DMS 273 (cell line): Measurements from ENCODE around the gene C1RL.
"Not testable (repeated sequence)": the region's sequence is repeated elsewhere in the genome, so short reads cannot be mapped to it uniquely, and the experiment has no call there.

ENCODE experiments used
- DNase-seq: peaks from one replicate; lab custom pipeline; 2025; ENCODE audit not compliant: unreplicated experiment; lab: John Stamatoyannopoulos, UW

C1RL gene

GRCh38 chr12:7066596-7066995 lies 42.4 kb downstream of the C1RL start:
- no peak for DNase-seq

GRCh38 chr12:7065073-7065623 lies 43.9 kb downstream of the C1RL start:
- no peak for DNase-seq

GRCh38 chr12:7064516-7064915 lies 44.5 kb downstream of the C1RL start:
- no peak for DNase-seq

GRCh38 chr12:7061596-7061995 lies 47.4 kb downstream of the C1RL start:
- no peak for DNase-seq

GRCh38 chr12:7061138-7061537 lies 47.9 kb downstream of the C1RL start:
- DNase-seq = no peak

- peak; percentile 44 for DNase-seq
Measured at GRCh38 chr12:7060353-7060954, 48.6 kb downstream of the C1RL start, which contains the start of gene C1S. Gene C1S, plus strand, starts transcription at chr12:7060718. Its CDS starts 1,195 bp downstream, at chr12:7061913.

GRCh38 chr12:7059780-7060179 lies 49.2 kb downstream of the C1RL start:
- no peak for DNase-seq

- no peak for DNase-seq
Measured at GRCh38 chr12:7058850-7059395, 50.1 kb downstream of the C1RL start.

GRCh38 chr12:7058163-7058845 lies 50.7 kb downstream of the C1RL start:
- no peak for DNase-seq

GRCh38 chr12:7055736-7056135 lies 53.3 kb downstream of the C1RL start:
- not testable (repeated sequence) for DNase-seq

GRCh38 chr12:7054925-7055324 lies 54.1 kb downstream of the C1RL start:
- no peak for DNase-seq

- DNase-seq = not testable (repeated sequence)
Measured at GRCh38 chr12:7049973-7050372, 59.0 kb downstream of the C1RL start.

GRCh38 chr12:7049445-7049951 lies 59.5 kb downstream of the C1RL start:
- DNase-seq = not testable (repeated sequence)

GRCh38 chr12:7047306-7047705 lies 61.7 kb downstream of the C1RL start:
- no peak for DNase-seq

- no peak for DNase-seq
Measured at GRCh38 chr12:7046383-7047105, 62.5 kb downstream of the C1RL start.

GRCh38 chr12:7045913-7046312 lies 63.1 kb downstream of the C1RL start:
- no peak for DNase-seq
